HG03095 (cell line): Measurements from ENCODE around the gene C8G.

ENCODE experiments used
- ATAC-seq: cut with Tn5 transposase; IDR thresholded peaks from one replicate; pipeline ENCODE4 v1.9.1; 2021; ENCODE audit warnings: moderate library complexity; ENCODE audit not compliant: unreplicated experiment

Gene C8G

DNA sequence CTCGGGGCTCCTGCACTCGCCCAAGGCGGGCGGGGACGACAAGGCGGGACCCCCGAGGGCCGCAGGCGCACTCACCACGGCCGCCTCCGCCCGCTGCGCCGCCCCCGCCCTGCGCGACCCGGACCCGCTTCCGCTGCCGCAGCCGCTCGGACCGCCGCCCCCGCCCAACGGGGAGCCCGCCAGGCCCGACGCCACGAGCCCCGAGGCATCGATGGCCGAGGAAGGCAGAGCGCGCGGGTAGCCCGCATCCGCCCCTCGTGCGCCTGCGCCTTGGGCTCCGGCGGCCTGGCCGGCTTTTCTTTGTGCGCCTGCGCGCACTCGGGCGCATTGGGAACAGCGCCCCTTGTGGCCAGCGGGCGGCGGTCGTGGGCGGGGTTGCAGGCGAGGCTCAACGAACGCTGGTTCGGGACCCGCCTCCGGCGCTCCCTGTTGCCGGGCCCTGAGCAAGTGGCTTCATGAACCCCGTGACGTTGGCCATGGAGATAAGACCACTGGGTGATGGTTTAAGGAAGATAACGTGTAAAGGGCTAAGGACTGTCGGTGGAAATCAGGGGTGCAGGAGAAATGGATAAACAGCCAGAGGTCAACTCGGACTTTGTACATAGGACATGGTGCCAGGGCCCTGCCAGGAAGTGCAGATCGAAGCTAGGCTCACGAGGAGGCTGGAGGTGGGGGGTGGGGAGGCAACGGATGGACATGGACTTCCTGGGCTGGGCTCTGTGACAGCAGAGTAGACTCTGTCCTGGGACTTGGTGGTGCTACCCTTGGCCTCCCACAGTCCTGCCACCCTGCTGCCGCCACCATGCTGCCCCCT, at the start of gene C8G, which contains the start of gene FBXW5:
Gene C8G (plus strand): TSS at position 725 of the 814 bp plus-strand sequence. CDS start 78 bp downstream, at position 803.
Gene FBXW5 (minus strand): TSS at position 220 of the 814 bp plus-strand sequence. CDS start 655 bp downstream, outside the sequence.
- peak; percentile 60 for ATAC-seq

DNA sequence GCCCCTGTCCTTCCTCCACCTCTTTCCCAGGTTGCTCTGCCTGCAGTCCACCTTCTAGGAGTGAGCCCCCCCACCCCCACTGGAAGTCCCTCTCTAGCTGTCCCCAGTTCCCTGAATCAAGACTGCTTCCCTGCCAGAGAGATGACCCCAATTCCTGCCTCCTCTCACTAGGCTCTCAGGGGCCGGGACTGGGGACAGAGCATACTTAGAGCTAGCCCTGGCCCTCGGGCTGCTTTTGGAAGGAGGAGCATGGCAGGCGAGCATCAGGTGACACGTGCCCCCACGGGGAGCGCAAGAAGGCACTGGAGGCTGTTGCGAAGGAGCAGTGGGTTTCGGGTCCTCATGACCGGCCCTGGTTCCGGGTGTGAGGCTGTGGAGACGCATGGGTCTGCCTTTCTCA, 49.0 kb upstream of the C8G start:
- ATAC-seq, result no peak

DNA sequence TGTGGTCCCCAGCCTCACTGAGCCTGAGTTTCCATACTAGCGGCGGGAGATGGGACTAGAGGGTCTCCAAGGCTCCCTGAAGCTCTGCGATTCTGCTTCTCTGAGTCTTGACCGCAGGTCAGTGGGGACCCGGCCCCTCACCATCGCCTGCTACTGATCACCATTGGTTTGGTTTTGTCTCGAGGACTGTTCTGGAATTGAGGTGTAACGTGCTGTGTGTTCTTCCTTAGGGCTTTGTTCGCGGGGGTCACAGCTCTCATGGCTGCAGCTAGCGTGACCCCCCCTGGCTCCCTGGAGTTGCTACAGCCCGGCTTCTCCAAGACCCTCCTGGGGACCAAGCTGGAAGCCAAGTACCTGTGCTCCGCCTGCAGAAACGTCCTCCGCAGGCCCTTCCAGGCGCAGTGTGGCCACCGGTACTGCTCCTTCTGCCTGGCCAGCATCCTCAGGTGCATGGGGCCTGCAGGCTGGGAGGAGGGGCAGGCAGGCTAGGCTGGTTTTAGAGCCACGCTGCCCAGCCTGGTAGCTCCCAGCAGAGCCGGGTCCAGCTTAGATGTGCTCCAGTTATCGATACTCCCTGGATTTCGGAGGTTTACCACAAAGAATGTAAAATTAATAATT, 46.5 kb upstream of the C8G start:
- ATAC-seq, result no peak

DNA sequence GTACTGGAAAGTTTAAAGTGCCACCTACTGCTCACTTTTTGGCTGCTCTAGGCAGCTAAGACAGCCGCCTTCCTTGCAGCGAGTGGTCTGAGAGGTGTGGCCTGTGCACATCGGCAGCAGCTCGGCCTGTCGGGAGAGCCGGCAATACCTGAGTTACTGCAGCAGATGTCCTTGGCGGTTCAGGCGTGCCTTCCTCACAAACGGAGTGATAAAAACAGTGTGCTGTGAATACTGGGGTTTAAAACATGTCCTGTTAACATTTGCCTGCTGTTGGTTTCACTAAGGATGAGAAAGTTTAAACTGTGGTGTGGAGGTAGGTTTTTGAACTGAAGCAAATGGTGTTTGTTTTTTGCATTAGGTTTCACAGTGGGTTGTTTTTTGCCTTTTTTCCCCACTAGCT, 45.8 kb upstream of the C8G start:
- ATAC-seq, result peak; percentile 35

DNA sequence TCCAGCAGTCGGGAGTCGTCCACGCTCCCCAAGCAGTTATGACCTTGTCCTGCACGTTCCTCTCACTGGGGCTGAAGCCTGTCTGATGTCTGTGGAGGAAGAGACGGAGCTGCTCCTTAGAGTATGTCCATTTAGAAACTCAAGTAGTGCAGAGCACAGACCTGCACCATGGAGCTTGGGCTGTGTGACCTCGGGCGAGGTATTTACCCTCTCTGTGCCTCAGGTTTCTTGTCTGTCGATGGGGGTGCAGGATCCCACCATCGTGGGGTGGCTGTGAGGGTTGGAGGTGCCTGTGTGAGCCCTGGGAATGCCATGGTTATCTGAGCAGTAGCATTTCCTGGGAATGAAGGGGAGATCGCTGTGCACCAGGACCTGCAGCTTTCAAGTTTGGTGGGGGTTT, 44.5 kb upstream of the C8G start:
- no peak for ATAC-seq

DNA sequence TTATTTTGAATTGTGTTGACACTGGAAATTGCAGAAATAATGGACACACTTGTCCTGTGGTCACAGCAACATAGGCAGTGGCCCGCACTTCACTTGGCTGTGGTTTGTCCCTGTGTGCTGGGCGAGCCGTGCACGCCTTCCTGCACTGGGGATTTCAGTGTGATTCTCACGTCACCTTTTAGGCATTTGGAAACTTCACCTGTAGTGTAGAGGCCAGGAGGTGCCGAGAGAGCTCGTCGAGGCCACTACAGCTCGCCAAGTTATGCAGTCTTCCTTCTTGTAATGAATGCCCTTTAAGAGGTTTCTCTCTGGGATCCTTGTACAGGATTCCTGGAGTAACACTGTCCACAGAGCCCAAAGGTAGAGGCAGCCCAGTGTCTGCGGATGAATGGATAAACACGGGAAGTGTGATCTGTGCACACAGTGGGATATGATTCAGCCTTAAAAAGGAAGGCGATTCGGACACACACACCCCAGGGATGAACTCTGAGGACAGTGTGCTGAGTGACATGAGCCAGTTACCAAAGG, 44.0 kb upstream of the C8G start:
- no peak for ATAC-seq

DNA sequence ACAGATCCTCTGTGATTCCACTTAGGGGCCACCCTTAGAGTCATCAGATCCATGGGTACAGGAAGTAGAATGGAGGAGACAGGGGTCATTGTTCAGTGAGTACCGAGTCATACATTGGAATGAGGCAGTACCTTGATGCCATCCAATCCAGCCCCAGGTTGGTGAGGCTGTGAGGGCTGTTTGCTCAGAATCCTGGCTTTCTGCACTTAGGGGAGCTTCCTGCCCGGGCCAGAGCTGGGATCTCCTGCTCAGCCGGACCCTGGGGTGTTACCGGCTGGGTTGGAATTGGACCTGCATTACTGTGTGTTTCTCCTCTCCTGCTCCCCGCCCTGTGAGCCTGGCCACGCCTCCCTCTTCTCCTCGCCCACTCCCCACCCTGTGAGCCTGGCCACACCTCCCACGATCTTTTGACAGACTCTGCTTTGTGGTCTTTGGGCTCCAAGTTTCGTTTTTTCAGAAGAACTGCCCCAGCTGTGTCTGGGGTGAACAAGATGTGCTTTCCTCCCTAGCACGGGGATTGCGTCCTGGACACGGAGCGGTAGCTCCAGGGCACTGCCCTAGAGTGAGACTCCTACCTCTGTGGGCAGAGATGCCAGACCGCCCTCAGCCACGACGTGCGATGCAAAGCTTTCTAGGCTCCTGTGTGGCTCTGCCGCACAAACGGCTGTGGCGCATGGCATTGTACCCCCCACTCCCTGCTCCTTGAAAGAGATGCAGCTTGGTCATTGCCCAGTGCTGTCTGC, 43.4 kb upstream of the C8G start:
- ATAC-seq, result no peak

DNA sequence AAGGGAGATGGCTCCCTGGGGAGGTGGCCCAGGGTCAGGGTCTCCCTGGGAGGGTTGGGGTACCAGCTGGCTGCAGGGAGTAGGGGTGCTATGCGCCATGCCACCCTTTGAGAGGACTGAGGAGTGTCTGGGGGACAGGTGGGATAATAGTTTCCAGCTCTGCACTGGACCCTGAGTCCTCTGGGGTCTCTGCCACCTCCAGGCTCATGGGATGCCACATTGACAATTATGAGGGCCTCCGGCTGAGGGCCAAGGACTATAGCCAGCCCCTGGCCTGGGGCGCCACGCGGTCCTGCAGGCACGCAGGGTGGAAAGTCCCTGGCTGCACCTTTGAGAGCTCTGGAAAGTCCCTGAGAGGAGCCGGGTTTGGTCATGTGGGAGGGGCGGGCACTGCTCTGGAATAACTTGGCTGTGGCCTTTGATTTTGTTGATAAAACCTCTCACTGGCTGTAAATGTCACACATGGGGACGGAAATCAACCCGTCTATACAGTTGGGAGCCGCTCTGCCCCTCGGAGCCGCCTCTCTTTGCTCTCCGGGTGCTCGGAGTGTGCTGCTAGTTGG, 42.7 kb upstream of the C8G start:
- peak; percentile 42 for ATAC-seq

DNA sequence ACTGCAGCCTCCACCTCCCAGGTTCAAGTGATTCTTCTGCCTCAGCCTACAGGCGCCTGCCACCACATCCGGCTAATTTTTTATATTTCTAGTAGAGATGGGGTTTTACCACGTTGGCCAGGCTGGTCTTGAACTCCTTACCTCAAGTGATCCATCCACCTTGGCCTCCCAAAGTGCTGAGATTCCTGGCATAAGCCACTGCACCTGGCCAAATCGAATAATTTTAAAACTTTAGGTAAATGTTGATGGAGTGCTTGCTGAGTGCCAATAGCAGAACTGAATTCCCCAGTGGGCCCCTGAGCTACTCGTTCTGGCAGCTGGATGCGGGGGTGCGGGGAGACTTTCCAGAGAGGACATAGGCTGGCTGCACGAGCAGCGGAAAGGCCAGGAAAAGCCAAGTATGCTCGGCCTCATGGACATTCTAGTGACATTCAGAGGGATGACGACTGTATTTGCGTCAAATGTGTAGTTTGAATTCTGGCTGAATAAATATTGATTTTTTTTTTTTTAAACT, 41.9 kb upstream of the C8G start:
- ATAC-seq, result no peak

DNA sequence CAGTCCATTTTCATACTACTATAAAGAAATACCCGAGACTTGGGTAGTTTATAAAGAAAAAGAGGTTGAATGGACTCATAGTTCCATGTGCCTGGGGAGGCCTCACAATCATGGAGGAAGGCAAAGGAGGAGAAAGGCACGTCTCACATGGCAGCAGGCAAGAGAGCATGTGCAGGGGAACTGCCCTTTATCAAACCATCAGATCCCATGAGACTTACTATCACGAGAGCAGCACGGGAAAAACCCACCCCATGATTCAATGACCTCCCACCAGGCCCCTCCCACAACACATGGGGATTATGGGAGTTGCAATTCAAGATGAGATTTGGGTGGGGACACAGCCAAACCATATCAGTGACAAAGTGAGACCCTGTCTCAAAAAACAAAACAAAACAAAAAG, 38.8 kb upstream of the C8G start:
- no peak for ATAC-seq

DNA sequence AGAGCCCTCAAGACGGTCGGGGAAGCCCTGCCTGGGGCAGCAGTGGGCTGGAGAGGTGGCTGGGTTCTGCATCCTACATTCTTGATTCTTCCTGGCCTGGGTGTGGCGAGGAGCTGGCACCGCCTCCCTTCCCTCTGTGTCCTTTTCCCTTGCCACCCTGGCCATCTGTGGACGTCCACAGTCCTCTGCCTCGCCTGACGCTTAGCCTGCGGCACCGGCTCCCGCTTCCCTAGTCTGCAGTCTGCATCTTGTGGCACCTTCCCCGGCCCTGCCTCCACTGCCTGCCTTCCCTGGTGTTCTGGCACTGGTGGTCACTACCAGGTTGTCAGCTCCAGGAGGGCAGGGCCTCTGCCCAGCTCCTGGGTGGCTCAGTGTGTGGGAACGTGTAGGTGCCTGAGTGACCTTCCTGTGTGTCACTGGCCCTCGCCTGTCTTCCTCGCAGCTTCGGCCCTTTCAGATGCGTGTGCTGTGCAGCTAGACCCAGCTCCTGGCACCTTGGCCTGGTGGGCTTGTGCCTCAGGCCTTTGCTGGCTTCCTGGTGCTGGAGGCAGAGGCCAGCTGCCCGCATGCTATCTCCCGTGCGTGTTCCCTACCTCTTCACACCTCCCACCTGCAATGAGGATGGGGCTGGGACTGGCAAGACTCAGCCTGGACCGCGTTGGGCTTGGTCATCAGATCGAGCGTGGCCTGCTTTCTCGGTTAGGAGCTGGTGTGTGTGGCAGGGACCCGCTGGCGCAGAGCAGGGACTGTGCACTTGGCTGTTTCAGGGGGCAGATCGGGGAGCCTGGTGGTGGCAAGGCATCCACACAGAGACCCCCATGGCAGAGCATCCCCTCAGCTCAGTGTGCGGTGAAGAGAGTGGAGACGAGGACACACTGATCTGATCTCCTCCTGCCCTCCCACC, 37.8 kb upstream of the C8G start:
- ATAC-seq, result no peak

DNA sequence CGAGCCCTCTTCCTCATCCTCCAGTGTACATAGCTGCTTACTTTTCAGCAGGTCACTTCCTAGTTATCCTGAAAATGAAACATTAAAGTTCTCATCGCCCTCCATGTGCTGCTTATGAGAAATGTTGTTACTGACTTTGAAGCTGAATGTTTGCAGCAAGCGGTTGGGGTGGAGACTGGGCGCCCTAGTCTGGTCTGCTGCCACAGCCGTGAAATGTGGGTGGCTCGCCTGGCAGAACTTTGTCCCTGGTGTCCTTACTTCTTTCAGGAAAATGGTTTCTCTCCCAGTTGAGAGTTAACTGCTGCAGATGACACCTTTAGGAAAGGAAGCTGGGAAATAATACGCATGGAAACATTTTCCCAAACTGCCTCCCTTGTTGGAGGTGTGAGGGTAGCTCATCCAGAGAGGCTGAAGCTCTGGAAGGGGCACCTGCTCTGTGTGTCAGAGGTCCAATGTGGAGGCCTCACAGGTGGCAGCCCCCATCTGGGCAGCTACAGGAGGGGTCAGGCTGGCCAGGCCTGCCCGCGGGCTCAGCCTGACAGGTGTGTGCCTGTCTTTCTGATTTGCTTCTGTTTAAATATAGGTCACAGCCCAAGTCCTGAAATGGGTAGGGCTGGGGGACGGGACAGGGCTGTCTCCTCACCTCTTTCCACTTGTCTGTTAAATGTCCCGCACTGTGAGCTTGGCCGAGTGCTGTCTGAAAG, 34.7 kb upstream of the C8G start:
- ATAC-seq, result no peak

DNA sequence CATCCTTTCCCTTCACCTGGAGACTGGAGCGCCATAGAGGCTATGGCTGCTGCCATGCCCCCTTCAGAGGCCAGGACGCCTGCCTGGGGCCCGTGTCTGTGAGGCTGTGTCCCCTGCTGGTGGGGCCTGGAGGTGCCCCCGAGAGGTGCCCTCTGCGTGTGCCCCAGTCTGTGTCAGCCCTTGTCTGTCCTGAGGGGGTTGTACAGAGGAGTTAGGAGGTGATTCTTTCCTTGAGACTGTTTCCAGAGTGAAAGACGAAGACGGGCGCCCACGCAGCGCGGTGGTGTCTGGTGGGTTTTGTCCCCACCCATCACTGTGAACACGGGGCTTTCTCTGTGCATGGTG, 34.2 kb upstream of the C8G start:
- ATAC-seq, result no peak

DNA sequence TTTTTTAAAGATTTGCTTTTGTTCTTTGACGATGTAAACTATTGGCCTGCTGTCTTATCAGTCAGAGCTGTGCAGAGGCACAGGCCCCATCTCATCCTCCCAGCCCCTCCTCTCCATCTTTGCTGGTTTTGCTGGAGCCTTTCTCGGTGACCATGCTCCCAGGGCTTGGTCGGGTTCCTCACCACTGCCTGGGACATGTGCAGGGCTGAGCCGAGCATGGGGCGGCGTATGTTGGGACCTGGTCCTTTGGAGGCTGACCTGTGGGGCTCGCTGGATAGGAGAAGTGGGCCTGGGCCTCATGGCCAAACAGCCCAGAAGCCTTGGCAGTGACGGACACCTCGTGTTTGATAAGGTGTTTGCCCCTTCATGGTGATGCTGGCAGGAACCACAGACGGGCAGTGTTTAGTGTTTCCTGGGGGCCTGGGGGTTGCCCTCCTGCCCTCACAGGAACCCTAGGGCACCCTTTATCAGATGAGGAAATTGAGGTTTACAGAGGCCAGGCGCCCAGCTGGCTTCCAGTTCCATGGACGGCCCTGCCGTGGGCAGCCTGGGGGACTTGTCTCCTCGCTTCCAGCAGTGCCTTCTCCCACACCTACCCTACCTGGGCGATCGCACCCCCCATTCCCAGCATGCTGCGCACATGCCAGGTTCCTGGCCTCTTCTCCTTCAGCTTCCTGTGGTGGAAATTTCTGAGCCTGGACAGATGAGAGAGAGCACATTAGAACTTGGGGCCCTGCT, 31.2 kb upstream of the C8G start:
- no peak for ATAC-seq

DNA sequence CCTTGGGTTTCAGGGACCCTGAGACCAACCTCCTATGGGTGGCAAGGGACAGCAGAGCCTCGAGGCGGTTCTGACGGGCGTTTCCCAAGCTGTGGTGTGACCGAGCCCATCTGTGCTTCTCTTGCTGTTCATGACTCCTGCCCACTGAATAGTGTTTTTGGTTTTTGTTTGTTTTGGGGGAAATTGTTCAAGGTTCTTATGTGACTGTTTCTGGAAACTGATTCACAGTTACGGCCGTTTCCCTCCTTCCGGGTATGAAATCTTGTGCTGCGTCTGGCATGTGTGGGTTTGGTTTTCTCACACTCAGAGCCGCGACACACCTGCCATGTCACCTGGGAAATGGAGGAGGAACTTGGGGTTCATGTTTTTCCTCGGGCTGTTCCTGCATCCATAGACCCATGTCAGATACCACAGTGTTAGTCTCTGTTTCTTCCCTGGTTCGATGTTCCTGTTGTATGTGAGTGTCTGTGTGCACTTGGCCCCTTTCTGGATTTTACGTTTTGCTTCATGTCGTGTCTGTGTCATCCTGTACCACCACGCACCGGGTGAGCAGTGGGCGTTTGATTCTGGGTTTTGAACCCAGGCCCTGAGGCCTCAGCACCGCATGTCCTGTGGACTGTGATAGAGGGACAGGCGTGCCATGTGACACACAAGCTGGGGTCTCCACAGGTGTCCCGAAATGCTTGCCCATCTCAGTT, 29.3 kb upstream of the C8G start:
- ATAC-seq, result no peak

DNA sequence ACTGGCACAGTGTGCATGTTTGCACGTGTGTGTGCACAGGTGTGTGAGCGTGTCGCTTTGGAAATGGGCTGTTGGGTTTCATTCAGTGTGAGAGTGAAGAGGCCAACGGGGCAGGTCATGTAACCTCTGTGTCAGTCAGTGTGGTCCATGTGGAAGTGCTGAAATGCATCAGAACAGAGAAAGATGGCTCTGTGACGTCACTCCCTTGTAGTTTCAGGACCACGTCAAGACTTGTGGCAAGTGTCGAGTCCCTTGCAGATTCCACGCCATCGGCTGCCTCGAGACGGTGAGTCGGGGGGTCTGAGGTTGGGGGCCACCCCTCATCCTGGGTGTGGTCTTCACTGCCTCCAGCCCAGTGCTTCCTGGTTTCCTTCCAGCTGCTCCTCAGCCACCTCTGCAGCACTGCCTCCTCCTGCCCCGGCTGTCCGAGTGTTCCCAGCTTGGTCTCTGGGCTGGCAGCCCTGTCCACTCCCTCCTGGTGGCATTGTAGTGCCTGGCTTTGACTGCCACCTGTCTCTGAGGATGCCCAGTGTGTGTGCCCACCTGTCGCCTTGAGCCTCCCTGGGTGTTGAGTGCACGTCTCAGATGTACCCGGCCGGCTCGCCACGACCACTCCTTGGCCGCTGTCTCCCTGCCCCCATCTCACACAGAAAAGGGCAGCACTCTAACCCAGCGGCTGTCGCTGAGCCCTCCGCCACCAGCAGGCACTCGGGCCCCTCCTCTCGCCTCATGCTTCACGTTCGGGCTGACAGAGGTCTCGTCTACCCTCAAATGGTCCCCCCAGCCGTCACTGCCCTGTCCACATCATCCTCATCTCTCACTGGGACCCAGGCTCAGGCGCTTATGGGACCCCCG, 28.5 kb upstream of the C8G start:
- ATAC-seq, result no peak

DNA sequence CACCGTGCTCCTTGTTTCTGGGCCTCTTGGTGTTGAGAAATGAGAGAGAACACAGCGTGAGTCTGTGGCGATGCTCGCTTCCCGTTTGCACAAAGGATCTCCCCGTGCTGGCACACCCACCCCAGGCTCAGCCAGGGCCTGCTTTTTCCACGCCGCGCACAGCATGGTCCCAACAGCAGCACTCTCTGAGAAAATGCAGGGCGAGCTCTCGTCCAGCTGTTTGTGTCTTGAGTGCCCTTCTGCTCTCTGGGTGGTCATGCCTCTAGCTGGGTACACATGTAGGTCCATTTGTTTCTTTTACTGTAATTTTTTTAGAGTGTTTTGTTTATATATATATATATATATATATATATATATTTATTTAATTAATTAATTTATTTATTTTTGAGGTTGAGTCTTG, 27.1 kb upstream of the C8G start:
- no peak for ATAC-seq
